Ascending aorta (tissue), 2 donors: ENCODE measurements around the gene UAP1L1. TPM values are rescaled to one million over a fixed set of nuclear protein-coding genes. Genes with fewer than 3 reads are reported as not detected.
A peak's percentile ranks its signal among the peaks of the same experiment; 100 is the strongest.
"Not testable (repeated sequence)": the region's sequence is repeated elsewhere in the genome, so short reads cannot be mapped to it uniquely, and the experiment has no call there.

Experiments
- DNase-seq, 2 donors: peaks; one replicate each; pipeline ENCODE4 v3.0.0-alpha.2; 2019; ENCODE audit warnings: low spot score in 2 of 2
- H3K27ac ChIP-seq, 2 donors: fragments of 200-600 bp; sonication (generic); one replicate each; pipeline ENCODE4 v1.5.1; 2016 to 2017; ENCODE audit warnings: mild to moderate bottlenecking in 1 of 2
- H3K27me3 ChIP-seq: fragments of 200-600 bp; sonication (generic); one replicate; pipeline ENCODE4 v1.5.1; 2017
- H3K36me3 ChIP-seq, 2 donors: fragments of 200-600 bp; sonication (generic); one replicate each; pipeline ENCODE4 v1.5.1; 2016
- H3K4me1 ChIP-seq, 2 donors: fragments of 200-600 bp; sonication (generic); one replicate each; pipeline ENCODE4 v1.5.1; 2016 to 2017; ENCODE audit warnings: mild to moderate bottlenecking in 1 of 2
- H3K4me3 ChIP-seq, 2 donors: fragments of 200-600 bp; sonication (generic); one replicate each; pipeline ENCODE4 v1.5.1; 2016 to 2017; ENCODE audit warnings: mild to moderate bottlenecking in 1 of 2
- H3K9me3 ChIP-seq, 2 donors: fragments of 200-600 bp; sonication (generic); one replicate each; pipeline ENCODE4 v1.5.1; 2016
- intact Hi-C: fragments of 100-400 bp; cut with DNase I; formaldehyde crosslinking; loops from one replicate; pipeline ENCODE4 v1.15.1; 2023
- total RNA-seq: library from RNA; depleted of rRNA; stranded (reverse); fragments of >200 nt; gene quantifications from one replicate; pipeline ENCODE4 v1.1.0, GENCODE V29; 2016
- TF ChIP-seq, protein P1 (sequence below), 3 experiments: fragments of 200-600 bp in 2 of 3; fragments of 450-650 bp in 1 of 3; sonication (generic) in 2 of 3; IDR thresholded peaks; one replicate each; pipeline ENCODE4 v1.5.1; 2016 to 2019; ENCODE audit warnings: antibody characterized with exemption in 3 of 3, mild to moderate bottlenecking in 1 of 3, moderate library complexity in 1 of 3

Gene UAP1L1
- total RNA-seq, 1 donor from 2014 or later = 17.1 TPM

DNA sequence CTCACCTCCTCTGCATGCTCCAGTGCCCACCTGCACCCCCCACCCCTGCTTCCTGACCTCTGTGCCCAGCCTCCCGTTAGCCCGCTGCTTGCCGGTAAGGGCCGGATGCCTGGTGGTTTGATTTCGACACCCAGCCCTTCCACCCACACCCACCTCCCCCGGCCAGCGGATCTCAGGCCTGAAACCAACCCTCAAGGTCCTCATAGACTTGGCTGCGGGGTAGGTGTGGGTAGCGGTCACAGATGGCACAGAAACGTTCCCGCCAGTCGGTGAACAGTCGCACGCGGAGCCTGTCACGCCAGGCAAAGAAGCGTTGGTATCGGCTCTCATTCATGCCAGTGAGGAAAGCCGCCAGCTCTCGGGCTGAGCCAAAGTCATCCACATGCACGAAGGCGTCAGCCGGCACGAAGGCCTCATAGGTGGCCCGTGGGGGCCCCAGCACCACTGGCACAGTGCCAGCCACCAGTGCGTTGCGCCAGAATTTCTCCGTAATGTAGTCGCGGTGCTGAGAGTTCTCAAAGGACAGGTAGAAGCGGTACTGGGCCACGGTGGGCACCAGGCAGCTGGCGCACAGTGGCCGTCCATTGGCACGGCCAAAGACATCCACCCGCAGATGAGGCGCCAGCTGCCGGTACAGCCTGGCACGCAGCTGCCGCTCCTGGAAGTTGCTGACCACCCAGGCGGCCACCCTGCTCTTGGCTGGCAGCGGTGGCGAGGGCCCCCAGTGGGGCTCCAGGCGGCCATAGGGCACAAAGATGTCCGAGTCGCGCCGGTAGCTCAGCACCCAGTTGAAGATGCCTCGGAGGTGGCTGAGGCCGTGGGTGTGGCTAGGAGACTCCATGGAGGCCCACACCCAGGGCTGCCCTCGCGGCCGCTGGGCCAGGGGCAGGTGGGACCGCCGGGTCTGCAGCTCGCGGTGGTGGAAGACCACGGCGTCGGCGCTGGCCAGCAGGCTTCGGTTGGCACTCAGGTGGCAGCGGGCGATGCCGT is 46.5 kb upstream of the UAP1L1 start:
- H3K27ac ChIP-seq = no peak overlapping the region
- H3K4me1 ChIP-seq = peaks cover 17 to 25% of the 10 kb centered on the region in 2 donors
- no peaks in the 10 kb centered on the region for H3K36me3 ChIP-seq
- no peak for DNase-seq
- H3K27me3 ChIP-seq = no peaks in the 10 kb centered on the region
- no peak overlapping the region for H3K4me3 ChIP-seq
- TF ChIP-seq, protein P1, sequence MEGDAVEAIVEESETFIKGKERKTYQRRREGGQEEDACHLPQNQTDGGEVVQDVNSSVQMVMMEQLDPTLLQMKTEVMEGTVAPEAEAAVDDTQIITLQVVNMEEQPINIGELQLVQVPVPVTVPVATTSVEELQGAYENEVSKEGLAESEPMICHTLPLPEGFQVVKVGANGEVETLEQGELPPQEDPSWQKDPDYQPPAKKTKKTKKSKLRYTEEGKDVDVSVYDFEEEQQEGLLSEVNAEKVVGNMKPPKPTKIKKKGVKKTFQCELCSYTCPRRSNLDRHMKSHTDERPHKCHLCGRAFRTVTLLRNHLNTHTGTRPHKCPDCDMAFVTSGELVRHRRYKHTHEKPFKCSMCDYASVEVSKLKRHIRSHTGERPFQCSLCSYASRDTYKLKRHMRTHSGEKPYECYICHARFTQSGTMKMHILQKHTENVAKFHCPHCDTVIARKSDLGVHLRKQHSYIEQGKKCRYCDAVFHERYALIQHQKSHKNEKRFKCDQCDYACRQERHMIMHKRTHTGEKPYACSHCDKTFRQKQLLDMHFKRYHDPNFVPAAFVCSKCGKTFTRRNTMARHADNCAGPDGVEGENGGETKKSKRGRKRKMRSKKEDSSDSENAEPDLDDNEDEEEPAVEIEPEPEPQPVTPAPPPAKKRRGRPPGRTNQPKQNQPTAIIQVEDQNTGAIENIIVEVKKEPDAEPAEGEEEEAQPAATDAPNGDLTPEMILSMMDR (IDR thresholded peaks at IDR 0.05) = no peak
- no peaks in the 10 kb centered on the region for H3K9me3 ChIP-seq
- intact Hi-C loops = no loop called here

- H3K27me3 ChIP-seq = no peaks in the 10 kb centered on the region
- TF ChIP-seq, protein P1 (IDR thresholded peaks at IDR 0.05) = no peak
- intact Hi-C loops = no loop called here
- H3K4me3 ChIP-seq = no peak within 1 kb of the TSS
- H3K27ac ChIP-seq = no peak within 1 kb of the TSS
- H3K36me3 ChIP-seq = no peaks in the 10 kb centered on the region
- peaks cover 13 to 22% of the 10 kb centered on the region in 2 donors for H3K4me1 ChIP-seq
- H3K9me3 ChIP-seq = no peaks in the 10 kb centered on the region
- DNase-seq = no peak
These were observed 45.2 kb upstream of the UAP1L1 start, which contains the start of gene FUT7 for GRCh38 chr9:137031904-137032640. Gene FUT7, minus strand, starts transcription at chr9:137032088. Its CDS starts 97 bp downstream, at chr9:137031991.

GRCh38 chr9:137032858-137033257 is 44.5 kb upstream of the UAP1L1 start:
- Histone ChIP-seq H3K27me3 (no peaks in the 10 kb centered on the region), H3K4me3 (peak overlapping the region in 1 of 2 donors; percentile 25), H3K27ac (no peak overlapping the region), H3K36me3 (no peaks in the 10 kb centered on the region), H3K9me3 (no peaks in the 10 kb centered on the region), H3K4me1 (peaks cover 8 to 17% of the 10 kb centered on the region in 2 donors)
- intact Hi-C loops = no loop called here
- TF ChIP-seq, protein P1 (IDR thresholded peaks at IDR 0.05) = no peak
- DNase-seq = peak in 1 of 2 donors; percentile 75

DNA sequence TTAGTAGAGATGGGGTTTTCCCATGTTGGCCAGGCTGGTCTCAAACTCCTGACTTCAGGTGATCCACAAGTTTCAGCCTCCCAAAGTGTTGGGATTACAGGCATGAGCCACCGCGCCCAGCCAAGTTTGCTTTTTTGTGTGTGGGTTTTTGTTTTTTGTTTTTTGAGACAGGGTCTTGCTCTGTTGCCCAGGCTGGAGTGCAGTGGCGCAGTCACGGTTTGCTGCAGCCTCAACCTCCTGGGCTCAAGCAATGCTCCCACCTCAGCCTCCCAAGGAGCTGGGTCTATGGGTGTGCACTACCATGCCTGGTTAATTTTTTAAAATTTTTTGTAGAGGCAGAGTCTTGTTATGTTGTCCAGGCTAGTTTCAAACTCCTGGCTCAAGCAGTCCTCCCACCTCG is 43.8 kb upstream of the UAP1L1 start:
- intact Hi-C loops, H3K36me3 ChIP-seq, DNase-seq, H3K27me3 ChIP-seq, H3K27ac ChIP-seq, H3K9me3 ChIP-seq: not testable (repeated sequence)
- Histone ChIP-seq H3K4me3 (peak overlapping the region in 1 of 2 donors; percentile 25), H3K4me1 (peaks cover 6 to 16% of the 10 kb centered on the region in 2 donors)

DNA sequence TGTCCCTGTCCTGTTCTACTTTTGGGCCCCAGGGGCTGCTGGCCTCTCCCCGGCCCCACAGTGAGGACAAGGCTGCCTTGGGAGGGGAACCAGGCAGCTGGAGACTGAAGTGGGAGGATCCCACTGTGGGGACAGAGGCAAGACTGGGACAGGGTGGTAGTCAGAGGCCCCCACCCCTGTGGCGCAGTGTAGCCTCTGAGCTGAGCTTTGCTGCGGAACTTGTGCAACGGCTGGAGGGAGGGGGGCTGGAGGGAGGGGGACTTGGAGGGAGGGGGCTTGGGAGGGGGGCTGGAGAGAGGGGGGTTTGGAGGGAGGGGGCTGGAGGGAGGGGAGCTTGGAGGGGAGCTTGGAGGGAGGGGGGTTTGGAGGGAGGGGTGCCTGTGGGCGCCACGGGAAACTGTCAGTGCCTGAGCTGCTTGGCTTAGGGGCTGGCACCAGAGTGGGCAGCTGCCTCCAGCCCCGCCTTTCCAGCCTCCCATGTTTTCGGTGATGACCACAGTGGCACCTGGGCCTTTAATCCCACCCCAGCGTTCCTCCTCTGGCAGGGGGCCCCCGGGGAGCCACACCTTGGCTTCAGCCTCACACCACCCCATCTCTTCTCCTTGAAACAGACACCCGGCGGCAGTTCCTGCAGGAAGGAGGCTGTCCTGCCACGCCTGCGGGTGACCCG is 43.1 kb upstream of the UAP1L1 start:
- no peak for DNase-seq
- H3K4me3 ChIP-seq = peak overlapping the region in 1 of 2 donors; percentile 25
- H3K4me1 ChIP-seq = peaks cover 4 to 9% of the 10 kb centered on the region in 2 donors
- TF ChIP-seq, protein P1 (IDR thresholded peaks at IDR 0.05) = no peak
- no peak overlapping the region for H3K27ac ChIP-seq
- no peaks in the 10 kb centered on the region for H3K27me3 ChIP-seq
- H3K36me3 ChIP-seq = peaks cover 3 to 6% of the 10 kb centered on the region in 2 donors
- intact Hi-C loops = no loop called here
- H3K9me3 ChIP-seq = no peaks in the 10 kb centered on the region
